Measurements from ENCODE around the gene PRSS53. TPM values are rescaled to one million over a fixed set of nuclear protein-coding genes. Genes with fewer than 3 reads are reported as not detected.

The PRSS53 gene
- total and polyA plus RNA-seq, 4 donors: 0.51 to 14.5 (median 3.0) TPM

GRCh38 chr16:31087481-31087880, 1.3 kb downstream of the PRSS53 start (continued):
- no peak for TF ChIP-seq CTCF (IDR thresholded peaks at IDR 0.05; ENCODE audit: low read depth, low read length, missing input control)

- Histone ChIP-seq H3K9ac (ENCODE audit: low read depth in 1 of 2, low read length in 2 of 2) (no peak overlapping the region), H3K27ac (ENCODE audit: low read depth in 1 of 2, low read length in 2 of 2) (no peak overlapping the region), H3K4me1 (ENCODE audit: control insufficient read depth in 4 of 4, insufficient read depth in 4 of 4, low read length in 3 of 4) (no peaks in the 10 kb centered on the region), H3K27me3 (ENCODE audit: control insufficient read depth in 4 of 4, insufficient read depth in 4 of 4, low read length in 3 of 4) (no peaks in the 10 kb centered on the region), H3K4me3 (ENCODE audit: low read depth in 1 of 3, low read length in 3 of 3) (no peak overlapping the region), H3K9me3 (ENCODE audit: control insufficient read depth in 4 of 4, low read length in 3 of 4) (no peaks in the 10 kb centered on the region), H3K36me3 (ENCODE audit: control insufficient read depth in 4 of 4, insufficient read depth in 3 of 4, low read depth in 1 of 4, low read length in 3 of 4) (peaks cover 13 to 47% (median 30%) of the 10 kb centered on the region in 4 donors)
- DNase-seq (ENCODE audit: low spot score): no peak
- 92% methylated on average over 6 of the region's 6 CpGs for WGBS
- TF ChIP-seq RXRA (IDR thresholded peaks at IDR 0.05) (no peak), SP1 (IDR thresholded peaks at IDR 0.05) (no peak), EGR1 (IDR thresholded peaks at IDR 0.05; ENCODE audit: low read depth in 2 of 2) (no peak), JUND (IDR thresholded peaks at IDR 0.05) (no peak), YY1 (IDR thresholded peaks at IDR 0.05) (no peak), ATF3 (IDR thresholded peaks at IDR 0.05) (no peak), GABPA (IDR thresholded peaks at IDR 0.05 in 1 of 2, conservative IDR thresholded peaks at IDR 0.05 in 1 of 2) (no peak), FOXA1 (IDR thresholded peaks at IDR 0.05) (no peak), ZBTB33 (IDR thresholded peaks at IDR 0.05) (no peak)
Observed at GRCh38 chr16:31086629-31086906, 2.2 kb downstream of the PRSS53 start.

- Histone ChIP-seq H3K4me1 (ENCODE audit: control insufficient read depth in 4 of 4, insufficient read depth in 4 of 4, low read length in 3 of 4) (no peaks in the 10 kb centered on the region), H3K9me3 (ENCODE audit: control insufficient read depth in 4 of 4, low read length in 3 of 4) (no peaks in the 10 kb centered on the region), H3K27me3 (ENCODE audit: control insufficient read depth in 4 of 4, insufficient read depth in 4 of 4, low read length in 3 of 4) (no peaks in the 10 kb centered on the region), H3K9ac (ENCODE audit: low read depth in 1 of 2, low read length in 2 of 2) (no peak overlapping the region), H3K27ac (ENCODE audit: low read depth in 1 of 2, low read length in 2 of 2) (no peak overlapping the region), H3K4me3 (ENCODE audit: low read depth in 1 of 3, low read length in 3 of 3) (no peak overlapping the region), H3K36me3 (ENCODE audit: control insufficient read depth in 4 of 4, insufficient read depth in 3 of 4, low read depth in 1 of 4, low read length in 3 of 4) (peaks cover 11 to 50% (median 29%) of the 10 kb centered on the region in 4 donors)
- TF ChIP-seq MAX (IDR thresholded peaks at IDR 0.05) (no peak), NR2F2 (IDR thresholded peaks at IDR 0.05) (no peak), RXRA (IDR thresholded peaks at IDR 0.05) (no peak), ATF3 (IDR thresholded peaks at IDR 0.05) (no peak), FOXA1 (IDR thresholded peaks at IDR 0.05) (no peak), HNF4G (IDR thresholded peaks at IDR 0.05) (no peak), GABPA (IDR thresholded peaks at IDR 0.05 in 1 of 2, conservative IDR thresholded peaks at IDR 0.05 in 1 of 2) (no peak), SP1 (IDR thresholded peaks at IDR 0.05) (no peak), TAF1 (conservative IDR thresholded peaks at IDR 0.05) (no peak), REST (IDR thresholded peaks at IDR 0.05) (no peak), JUND (IDR thresholded peaks at IDR 0.05) (no peak), EGR1 (IDR thresholded peaks at IDR 0.05; ENCODE audit: low read depth in 2 of 2) (no peak)
- WGBS: 91% methylated on average over 18 of the region's 18 CpGs
- no peak for DNase-seq (ENCODE audit: low spot score)
Observed at GRCh38 chr16:31085873-31086628, 2.7 kb downstream of the PRSS53 start.

Measured in liver (tissue), 9 donors.